Left lobe of liver (tissue), 2 donors: Measurements from ENCODE around the gene CENPM. TPM values are rescaled to one million over a fixed set of nuclear protein-coding genes. Genes with fewer than 3 reads are reported as not detected.
A peak's percentile ranks its signal among the peaks of the same experiment; 100 is the strongest.
"Not testable (repeated sequence)": the region's sequence is repeated elsewhere in the genome, so short reads cannot be mapped to it uniquely, and the experiment has no call there.

Experiments used
- ATAC-seq: fragments of 200-7000 bp; cut with Tn5 transposase; one replicate; pipeline ENCODE4 v1.9.1; 2020; ENCODE audit warnings: mild to moderate bottlenecking, moderate library complexity
- DNase-seq: peaks from one replicate; pipeline ENCODE4 v3.0.0-alpha.2; 2020; ENCODE audit warnings: low spot score
- total RNA-seq: library from RNA; stranded (reverse); gene quantifications from one replicate; pipeline ENCODE4 v1.2.1, GENCODE V29; 2021
- donor health status: DM: no; HTN: no; CAD: no; lungs with moderate emphysema.
- donor health status: DM: no; HTN: yes; CAD: no.

The CENPM gene
- total RNA-seq, 1 donor from 2014 or later = not detected

- no peak for DNase-seq
- ATAC-seq = peak; percentile 88
Measured at GRCh38 chr22:41966607-41967240, 19.8 kb upstream of the CENPM start.

- no peak for DNase-seq
- no peak for ATAC-seq
Measured at GRCh38 chr22:41966225-41966606, 19.3 kb upstream of the CENPM start.

- no peak for ATAC-seq
- no peak for DNase-seq
Measured at GRCh38 chr22:41964112-41964491, 17.1 kb upstream of the CENPM start.

GRCh38 chr22:41963453-41964111, 16.6 kb upstream of the CENPM start:
- no peak for DNase-seq
- ATAC-seq = no peak

- peak; percentile 50 for ATAC-seq
- no peak for DNase-seq
Measured at GRCh38 chr22:41957941-41958556, 11.1 kb upstream of the CENPM start.

DNA sequence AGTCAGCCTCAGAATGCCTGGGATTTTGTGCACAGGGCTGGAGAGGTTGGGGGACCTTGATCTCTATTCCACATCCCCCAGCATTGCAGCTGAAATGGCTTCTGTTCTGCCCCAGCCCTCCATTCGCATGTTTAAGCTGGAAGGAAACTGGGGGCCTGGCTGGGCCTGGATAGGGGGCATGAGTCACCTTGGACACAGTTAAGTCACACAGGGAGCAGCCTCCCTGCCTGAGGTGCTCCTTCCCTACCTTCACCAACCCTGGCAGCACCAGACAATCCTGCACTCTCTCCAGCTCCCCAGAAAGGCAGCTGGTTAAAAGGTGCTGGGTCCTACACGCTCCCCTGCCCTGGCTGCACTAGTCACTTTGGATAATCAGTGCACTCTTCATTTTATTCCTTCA, 5.8 kb upstream of the CENPM start:
- DNase-seq = no peak
- ATAC-seq = no peak

- no peak for DNase-seq
- ATAC-seq = no peak
Measured at GRCh38 chr22:41951898-41952474, 5.0 kb upstream of the CENPM start, which contains the start of gene SMIM45. TSS of gene SMIM45 (plus strand) at chr22:41952150.

GRCh38 chr22:41949297-41949965, 2.5 kb upstream of the CENPM start:
- DNase-seq (no peak), ATAC-seq (no peak)

GRCh38 chr22:41948928-41949296, 2.0 kb upstream of the CENPM start:
- not testable (repeated sequence) for DNase-seq, ATAC-seq

DNA sequence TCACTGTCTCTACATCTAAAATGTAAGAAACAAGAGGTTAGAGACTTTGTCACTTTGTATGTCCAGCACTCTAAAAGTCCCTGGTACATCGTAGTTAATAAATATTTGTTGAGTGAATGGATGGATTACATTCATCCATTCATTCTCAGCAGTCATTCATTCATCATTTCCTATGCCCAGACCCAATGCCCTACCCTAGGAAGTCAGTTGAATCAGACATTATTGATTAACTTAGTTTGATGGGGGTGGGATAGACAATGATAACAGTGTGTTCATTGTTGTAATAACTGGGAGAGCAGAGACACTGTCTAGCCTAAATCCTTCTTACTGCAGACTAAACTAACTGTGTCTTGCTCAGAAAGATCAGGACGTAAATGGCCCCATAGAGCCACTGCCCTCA, 1.2 kb upstream of the CENPM start:
- ATAC-seq = no peak
- DNase-seq = no peak

DNA sequence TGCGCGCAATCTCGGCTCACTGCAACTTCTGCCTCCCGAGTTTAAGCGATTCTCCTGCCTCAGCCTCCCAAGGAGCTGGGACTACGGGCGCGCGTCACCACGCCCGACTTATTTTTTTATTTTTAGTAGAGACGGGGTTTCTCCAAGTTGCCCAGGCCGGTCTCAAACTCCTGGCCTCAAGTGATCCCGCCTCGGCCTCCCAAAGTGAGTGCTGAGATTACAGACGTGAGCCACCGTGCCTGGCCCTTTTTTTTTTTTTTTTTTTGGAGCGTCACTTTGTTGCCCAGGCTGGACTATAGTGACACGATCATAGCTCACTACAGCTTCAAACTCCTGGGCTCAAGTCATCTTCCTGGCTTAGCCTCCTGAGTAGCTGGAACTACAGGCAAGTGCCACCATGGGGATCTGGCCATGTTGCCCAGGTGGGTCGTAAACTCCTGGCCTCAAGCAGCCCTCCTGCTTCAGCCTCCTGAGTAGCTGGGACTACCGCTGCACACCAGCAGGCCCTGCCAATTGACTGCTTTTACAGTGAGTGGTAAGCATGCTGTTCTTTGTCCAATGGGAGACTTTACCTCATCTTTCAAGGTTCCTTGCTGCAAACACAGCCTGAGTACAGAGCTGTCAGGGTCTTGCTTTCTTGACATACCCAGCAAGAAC, 600 bp upstream of the CENPM start:
- ATAC-seq (no peak), DNase-seq (no peak)

GRCh38 chr22:41943661-41944209, 3.2 kb downstream of the CENPM start:
- DNase-seq (no peak), ATAC-seq (no peak)

- ATAC-seq = peak; percentile 98
Measured at GRCh38 chr22:41940832-41941765, 5.9 kb downstream of the CENPM start.

DNA sequence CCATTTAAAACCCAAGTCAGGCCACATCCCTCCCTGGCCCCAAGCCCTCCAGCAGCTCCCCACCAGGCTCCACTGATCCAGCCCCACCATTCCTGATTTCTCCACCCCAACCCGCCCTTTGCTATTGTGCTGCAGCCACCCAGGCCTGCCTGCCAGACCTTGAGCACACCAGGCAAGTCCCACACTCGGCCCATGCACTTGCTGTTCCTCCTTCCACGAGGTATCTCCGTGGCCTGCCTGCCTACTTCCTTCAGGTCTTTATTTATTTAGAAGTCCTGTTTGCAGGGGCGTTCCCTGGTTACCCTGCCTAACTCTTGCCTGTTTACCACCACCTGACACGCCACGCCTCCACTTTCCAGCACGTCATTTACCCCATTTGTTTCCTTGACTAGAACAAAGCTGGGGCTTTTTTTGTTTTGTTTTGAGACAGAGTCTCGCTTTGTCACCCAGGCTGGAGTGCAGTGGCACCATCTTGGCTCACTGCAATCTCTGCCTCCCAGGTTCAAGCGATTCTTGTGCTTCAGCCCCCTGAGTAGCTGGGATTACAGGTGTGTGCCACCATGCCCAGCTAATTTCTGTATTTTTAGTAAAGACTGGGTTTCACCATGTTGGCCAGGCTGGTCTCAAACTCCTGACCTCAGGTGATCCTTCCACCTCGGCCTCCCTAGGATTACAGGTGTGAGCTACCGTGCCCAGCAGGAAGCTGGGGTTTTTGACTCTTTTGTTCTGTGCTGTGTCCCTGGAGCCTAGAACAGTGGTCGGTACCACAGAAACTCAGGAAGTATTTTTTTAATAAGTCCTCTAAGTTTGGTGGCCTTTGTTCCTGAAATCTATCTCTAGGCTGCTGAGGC, 6.7 kb downstream of the CENPM start:
- no peak for ATAC-seq
- no peak for DNase-seq

More at GRCh38 chr22:41940832-41941765, 5.9 kb downstream of the CENPM start:
- peak; percentile 82 for DNase-seq

DNA sequence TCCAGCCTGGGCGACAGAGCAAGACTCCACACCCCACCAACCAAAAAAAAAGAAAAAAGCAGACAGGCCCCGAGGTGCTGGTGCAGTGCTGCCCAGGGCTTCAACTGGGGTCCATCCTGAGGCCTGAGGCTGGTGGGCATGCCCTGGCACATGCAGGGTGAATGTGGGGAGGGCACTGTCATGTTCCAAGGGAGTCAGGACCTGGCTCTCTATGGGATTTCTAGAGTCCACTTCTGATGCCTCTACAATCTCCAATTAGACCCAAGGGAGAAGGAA, 10.1 kb downstream of the CENPM start:
- ATAC-seq (no peak), DNase-seq (no peak)

- ATAC-seq (no peak), DNase-seq (no peak)
Measured at GRCh38 chr22:41935509-41935908, 11.4 kb downstream of the CENPM start.

DNA sequence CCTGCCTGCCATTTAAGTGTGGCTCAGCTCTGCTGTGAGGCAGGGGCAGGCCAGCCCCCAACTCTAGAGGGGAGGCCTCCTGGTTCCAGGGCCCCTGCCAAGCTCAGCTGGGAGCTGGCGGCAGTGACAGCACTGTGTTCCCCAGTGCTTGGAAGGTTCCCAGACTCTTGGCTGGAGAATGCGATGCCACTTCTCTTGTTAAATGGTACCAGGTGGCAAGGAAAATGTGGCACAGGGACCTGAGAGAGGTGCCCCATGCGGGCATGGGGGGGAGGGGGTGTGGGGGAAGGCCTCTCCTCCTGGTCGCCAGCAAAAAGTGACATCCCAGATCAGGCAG, 12.0 kb downstream of the CENPM start:
- no peak for DNase-seq
- ATAC-seq = no peak

DNA sequence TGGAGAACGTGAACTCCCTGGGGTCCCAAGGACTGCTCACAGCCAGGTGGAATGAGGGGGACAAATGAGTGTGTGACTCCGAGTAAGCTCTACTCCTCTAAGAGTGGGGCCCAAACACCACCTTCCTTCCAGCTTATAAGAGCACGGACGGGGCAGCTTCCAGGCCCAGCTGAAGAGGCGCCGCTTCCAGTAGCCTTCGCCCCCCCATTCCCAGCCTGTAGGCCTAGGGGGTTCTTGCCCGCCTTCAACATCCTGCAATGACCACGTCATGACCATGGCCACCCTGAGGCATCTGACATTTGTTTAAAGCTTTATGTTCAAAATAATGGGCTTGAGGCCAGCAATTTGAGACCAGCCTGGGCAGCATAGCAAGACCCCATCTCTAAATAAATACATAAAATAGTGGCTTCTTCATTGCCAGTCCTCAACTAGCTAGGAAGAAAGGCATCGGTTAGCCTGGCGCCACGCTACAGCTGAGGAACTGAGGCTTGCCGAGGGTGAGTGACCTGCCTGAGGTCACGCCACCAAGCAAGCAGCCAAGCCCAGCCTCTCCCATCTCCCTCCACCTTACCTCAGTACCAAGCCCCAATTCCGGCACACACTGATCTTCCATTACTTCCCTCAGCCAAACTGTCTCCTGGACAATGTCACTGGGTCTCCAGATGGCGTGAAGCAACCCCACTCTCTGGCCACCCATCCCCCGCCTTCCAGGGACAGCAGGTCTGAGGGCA, 12.5 kb downstream of the CENPM start:
- ATAC-seq = no peak
- no peak for DNase-seq
